Neural crest cell (in vitro differentiated cells): ENCODE data around the gene TAF1L. TPM values are rescaled to one million over a fixed set of nuclear protein-coding genes. Genes with fewer than 3 reads are reported as not detected.
"Not testable (repeated sequence)": the region's sequence is repeated elsewhere in the genome, so short reads cannot be mapped to it uniquely, and the experiment has no call there.

Experiments used
- DNase-seq: peaks from one replicate; pipeline ENCODE4 v3.0.0; 2021; ENCODE audit warnings: low read depth, mixed read lengths, low spot score
- H3K27ac Mint-ChIP-seq: one replicate; pipeline ENCODE4 v1.8.0; 2021; ENCODE audit warnings: mild to moderate bottlenecking, mixed read lengths; ENCODE audit not compliant: unreplicated experiment
- H3K27me3 Mint-ChIP-seq: 2 replicates; pipeline ENCODE4 v1.8.0; 2021; ENCODE audit warnings: low read depth, mild to moderate bottlenecking, mixed read lengths
- H3K36me3 Mint-ChIP-seq: 2 replicates; pipeline ENCODE4 v1.8.0; 2021; ENCODE audit warnings: low read depth, mild to moderate bottlenecking, mixed read lengths
- H3K4me1 Mint-ChIP-seq: 2 replicates; pipeline ENCODE4 v1.8.0; 2021; ENCODE audit warnings: mixed read lengths
- H3K4me3 Mint-ChIP-seq: one replicate; pipeline ENCODE4 v1.8.0; 2021; ENCODE audit warnings: mild to moderate bottlenecking, mixed read lengths
- H3K9me3 Mint-ChIP-seq: 2 replicates; pipeline ENCODE4 v1.8.0; 2021; ENCODE audit warnings: mixed read lengths
- CTCF ChIP-seq: fragments of 200-600 bp; sonication (generic); conservative IDR thresholded peaks from 2 replicates; pipeline ENCODE4 v1.5.0; 2021; ENCODE audit warnings: antibody characterized with exemption, mild to moderate bottlenecking
- total RNA-seq: library from RNA; stranded (reverse); gene quantifications from 2 replicates; pipeline ENCODE4 v1.2.1, GENCODE V29; 2021

TAF1L gene
- total RNA-seq, 1 donor from 2014 or later, result not detected

- H3K4me3 Mint-ChIP-seq, result no peak overlapping the region
- TF ChIP-seq CTCF, result no peak
- H3K9me3 Mint-ChIP-seq, result peaks cover 12% of the 10 kb centered on the region
- peaks cover 11% of the 10 kb centered on the region for H3K27me3 Mint-ChIP-seq
- H3K4me1 Mint-ChIP-seq, result no peaks in the 10 kb centered on the region
- peaks cover 3% of the 10 kb centered on the region for H3K36me3 Mint-ChIP-seq
- no peak overlapping the region for H3K27ac Mint-ChIP-seq
- no peak for DNase-seq
These were observed 29.6 kb upstream of the TAF1L start for GRCh38 chr9:32665101-32665500.

GRCh38 chr9:32663741-32664140, 28.3 kb upstream of the TAF1L start:
- peaks cover 10% of the 10 kb centered on the region for H3K9me3 Mint-ChIP-seq
- peaks cover 11% of the 10 kb centered on the region for H3K27me3 Mint-ChIP-seq
- H3K4me3 Mint-ChIP-seq, result no peak overlapping the region
- DNase-seq, result no peak
- H3K4me1 Mint-ChIP-seq, result no peaks in the 10 kb centered on the region
- peaks cover 5% of the 10 kb centered on the region for H3K36me3 Mint-ChIP-seq
- no peak overlapping the region for H3K27ac Mint-ChIP-seq
- TF ChIP-seq CTCF, result no peak

- no peak overlapping the region for H3K4me3 Mint-ChIP-seq
- H3K36me3 Mint-ChIP-seq, result no peaks in the 10 kb centered on the region
- DNase-seq, result no peak
- no peak for TF ChIP-seq CTCF
- peaks cover 19% of the 10 kb centered on the region for H3K27me3 Mint-ChIP-seq
- no peak overlapping the region for H3K27ac Mint-ChIP-seq
- no peaks in the 10 kb centered on the region for H3K4me1 Mint-ChIP-seq
- H3K9me3 Mint-ChIP-seq, result peaks cover 18% of the 10 kb centered on the region
These were observed 12.2 kb upstream of the TAF1L start for GRCh38 chr9:32647671-32648070.

GRCh38 chr9:32644698-32645097, 9.2 kb upstream of the TAF1L start:
- Mint-ChIP-seq H3K4me1 (no peaks in the 10 kb centered on the region), H3K4me3 (no peak overlapping the region), H3K27me3 (peaks cover 20% of the 10 kb centered on the region), H3K27ac (no peak overlapping the region), H3K36me3 (no peaks in the 10 kb centered on the region), H3K9me3 (peaks cover 11% of the 10 kb centered on the region)
- no peak for TF ChIP-seq CTCF
- no peak for DNase-seq

- not testable (repeated sequence) for H3K27ac Mint-ChIP-seq, H3K9me3 Mint-ChIP-seq, H3K4me3 Mint-ChIP-seq, H3K36me3 Mint-ChIP-seq, DNase-seq, H3K4me1 Mint-ChIP-seq
- H3K27me3 Mint-ChIP-seq, result peaks cover 12% of the 10 kb centered on the region
These were observed 2.3 kb downstream of the TAF1L start for GRCh38 chr9:32633151-32633550.

- no peak for TF ChIP-seq CTCF
These were observed 3.5 kb downstream of the TAF1L start for GRCh38 chr9:32631991-32632390.

More at GRCh38 chr9:32631991-32632390, 3.5 kb downstream of the TAF1L start:
- no peak for DNase-seq
- H3K4me1 Mint-ChIP-seq, result no peaks in the 10 kb centered on the region
- peaks cover 10% of the 10 kb centered on the region for H3K27me3 Mint-ChIP-seq
- peaks cover 9% of the 10 kb centered on the region for H3K9me3 Mint-ChIP-seq
- H3K27ac Mint-ChIP-seq, result no peak overlapping the region
- no peak overlapping the region for H3K4me3 Mint-ChIP-seq
- no peaks in the 10 kb centered on the region for H3K36me3 Mint-ChIP-seq
